HG03135 (cell line): Measurements from ENCODE around the gene CCDC38.
A peak's percentile ranks its signal among the peaks of the same experiment; 100 is the strongest.
"Not testable (repeated sequence)": the region's sequence is repeated elsewhere in the genome, so short reads cannot be mapped to it uniquely, and the experiment has no call there.

Source experiments
- ATAC-seq: cut with Tn5 transposase; IDR thresholded peaks from one replicate; pipeline ENCODE4 v1.9.1; 2021; ENCODE audit warnings: mild to moderate bottlenecking, moderate library complexity; ENCODE audit not compliant: unreplicated experiment

The CCDC38 gene

GRCh38 chr12:95942524-95943329 is at the start of gene CCDC38:
Gene CCDC38, minus strand, starts transcription at chr12:95942614. Its CDS starts 6,105 bp downstream, at chr12:95936509.
- peak; percentile 98 for ATAC-seq

- no peak for ATAC-seq
These were observed 47.7 kb upstream of the CCDC38 start for GRCh38 chr12:95990136-95990535.

DNA sequence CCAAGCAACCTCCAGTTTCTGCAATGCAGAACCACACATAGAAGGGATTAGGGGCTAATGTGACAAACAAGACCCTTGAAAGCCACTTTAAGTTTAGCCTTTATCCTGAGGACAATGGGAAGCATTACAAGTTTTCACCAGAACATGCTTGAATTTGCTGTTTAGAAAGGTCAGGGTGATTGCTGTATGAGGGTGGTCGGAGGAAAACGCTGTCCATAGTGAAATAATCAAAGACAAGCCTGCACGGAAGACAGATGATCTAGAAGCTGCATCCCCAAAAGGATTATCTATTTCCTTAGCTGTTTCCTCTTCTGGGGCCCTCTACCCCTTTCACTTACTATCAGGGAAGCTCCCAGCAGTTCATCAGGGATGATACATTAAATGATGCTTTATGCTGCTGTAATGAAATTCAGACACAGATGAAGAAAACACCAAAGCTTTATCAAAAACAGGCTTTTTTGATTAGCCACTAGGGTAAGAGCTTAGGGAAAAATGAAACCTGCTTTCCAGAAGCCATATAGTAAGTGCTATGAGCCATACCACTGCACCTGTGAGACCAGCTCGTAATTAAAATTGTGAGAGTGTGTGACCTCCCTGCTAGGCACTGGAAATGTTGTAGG is 47.2 kb upstream of the CCDC38 start:
- ATAC-seq = no peak

DNA sequence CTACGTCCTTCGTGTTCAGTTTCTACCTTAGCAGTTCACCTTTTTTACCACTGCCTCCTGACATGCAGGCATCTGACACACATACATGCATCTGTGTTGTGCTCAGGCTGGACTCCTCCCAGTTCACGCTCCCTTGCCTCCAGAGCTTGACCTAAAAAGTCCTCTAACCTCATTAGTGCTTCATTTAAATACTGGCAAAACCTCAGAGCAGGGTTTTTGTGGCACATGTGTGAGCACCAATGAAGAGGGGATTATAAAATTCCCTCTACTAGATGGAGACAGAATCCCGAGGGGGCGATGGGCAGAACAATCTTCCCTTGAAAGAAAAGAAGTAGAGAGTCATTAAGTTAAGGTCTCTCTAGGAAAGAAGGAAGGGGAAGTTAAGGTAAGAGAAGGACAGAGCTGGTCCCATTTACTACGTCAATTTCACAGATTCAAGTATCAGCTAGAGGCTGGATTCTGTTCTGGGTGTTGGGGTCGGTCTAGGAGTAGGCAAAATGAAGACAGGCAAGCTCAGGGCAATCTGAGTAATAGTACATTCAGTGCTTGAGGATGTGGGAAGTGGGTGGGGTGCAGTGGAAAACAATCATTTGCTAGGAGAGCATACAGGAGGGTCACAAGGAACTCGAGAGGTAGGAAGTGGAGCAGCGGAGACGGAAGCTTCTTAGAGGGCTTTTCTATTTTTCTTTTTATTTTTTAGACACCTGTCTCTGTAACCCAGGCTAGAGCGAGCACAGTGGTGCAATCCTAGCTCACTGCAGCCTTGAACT is 46.3 kb upstream of the CCDC38 start:
- no peak for ATAC-seq

DNA sequence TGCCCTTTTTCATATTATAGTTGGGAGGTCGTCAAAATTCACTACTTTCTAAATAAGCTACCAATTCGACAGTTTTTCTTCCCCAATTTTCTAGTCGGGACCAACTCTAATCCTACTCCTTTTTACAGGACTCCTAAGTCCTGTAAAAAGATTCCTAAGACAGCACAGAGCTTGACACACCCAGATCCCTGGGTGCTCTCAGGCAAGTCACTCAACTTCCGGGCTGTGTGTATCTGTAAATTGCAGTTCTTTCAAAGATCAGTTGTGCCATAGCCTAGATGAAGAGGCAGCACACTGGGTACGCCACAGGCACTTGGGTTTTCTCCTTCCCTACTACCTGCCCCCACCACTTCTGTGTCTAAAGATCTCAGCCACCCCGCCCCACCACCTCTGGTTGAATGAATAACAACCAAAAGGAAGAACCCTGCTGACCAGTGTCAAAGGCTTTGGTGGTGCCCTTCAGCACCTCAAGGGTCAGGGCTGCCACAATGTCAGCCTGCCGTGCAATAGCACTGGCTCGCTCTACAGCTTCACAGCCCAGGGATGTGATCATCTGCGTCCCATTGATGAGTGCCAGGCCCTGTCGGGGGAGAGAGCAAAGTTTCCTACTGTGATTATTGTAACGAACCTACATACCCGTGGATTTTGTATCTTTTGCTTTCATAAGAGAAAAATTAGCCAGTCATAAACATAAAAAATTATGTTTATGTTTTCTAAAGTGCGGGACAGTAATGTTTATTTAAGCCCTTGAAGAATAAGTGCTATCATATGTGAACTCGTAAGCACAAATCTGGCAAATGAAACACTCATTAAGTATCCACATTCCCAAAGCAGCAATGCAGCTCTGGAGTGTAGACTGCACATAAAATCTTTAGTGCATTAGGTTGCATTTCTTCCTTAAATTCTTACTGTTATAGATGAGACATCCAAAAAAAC is 44.5 kb upstream of the CCDC38 start:
- no peak for ATAC-seq

- ATAC-seq = no peak
These were observed 42.3 kb upstream of the CCDC38 start for GRCh38 chr12:95984682-95985081.

- ATAC-seq = no peak
These were observed 40.2 kb upstream of the CCDC38 start for GRCh38 chr12:95982602-95983001.

- ATAC-seq = no peak
These were observed 38.0 kb upstream of the CCDC38 start for GRCh38 chr12:95980437-95980836.

- no peak for ATAC-seq
These were observed 36.4 kb upstream of the CCDC38 start for GRCh38 chr12:95978774-95979173.

GRCh38 chr12:95978351-95978750 is 35.9 kb upstream of the CCDC38 start:
- ATAC-seq = no peak

DNA sequence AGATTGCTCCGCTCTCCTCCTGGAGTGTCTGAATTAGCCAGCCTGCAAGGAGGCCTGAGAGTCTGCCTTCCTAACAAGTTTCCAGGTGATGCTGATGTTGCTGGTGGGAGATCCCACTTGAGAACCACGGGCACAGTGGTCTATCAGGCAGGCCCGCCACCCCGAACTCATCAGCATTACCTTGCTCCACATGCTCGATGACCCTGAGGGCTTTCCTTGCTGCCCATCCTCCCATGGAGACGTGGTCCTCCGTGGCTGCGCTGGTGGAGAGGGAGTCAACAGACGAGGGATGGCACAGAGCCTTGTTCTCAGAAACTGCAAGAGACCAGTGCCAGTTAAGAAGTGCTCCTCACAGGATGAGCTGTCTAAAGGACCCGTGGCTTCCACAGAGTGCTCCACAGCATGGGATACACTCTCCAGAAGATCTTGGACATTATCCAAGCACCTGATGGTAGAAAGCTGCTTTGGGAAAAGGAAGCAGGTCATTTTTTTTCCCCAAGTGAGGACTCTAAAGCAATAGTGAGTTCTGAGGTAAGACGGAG is 35.4 kb upstream of the CCDC38 start:
- no peak for ATAC-seq

- no peak for ATAC-seq
These were observed 34.0 kb upstream of the CCDC38 start for GRCh38 chr12:95976416-95976832.

- no peak for ATAC-seq
These were observed 33.1 kb upstream of the CCDC38 start for GRCh38 chr12:95975491-95975890.

GRCh38 chr12:95974358-95974757 is 31.9 kb upstream of the CCDC38 start:
- ATAC-seq = no peak

DNA sequence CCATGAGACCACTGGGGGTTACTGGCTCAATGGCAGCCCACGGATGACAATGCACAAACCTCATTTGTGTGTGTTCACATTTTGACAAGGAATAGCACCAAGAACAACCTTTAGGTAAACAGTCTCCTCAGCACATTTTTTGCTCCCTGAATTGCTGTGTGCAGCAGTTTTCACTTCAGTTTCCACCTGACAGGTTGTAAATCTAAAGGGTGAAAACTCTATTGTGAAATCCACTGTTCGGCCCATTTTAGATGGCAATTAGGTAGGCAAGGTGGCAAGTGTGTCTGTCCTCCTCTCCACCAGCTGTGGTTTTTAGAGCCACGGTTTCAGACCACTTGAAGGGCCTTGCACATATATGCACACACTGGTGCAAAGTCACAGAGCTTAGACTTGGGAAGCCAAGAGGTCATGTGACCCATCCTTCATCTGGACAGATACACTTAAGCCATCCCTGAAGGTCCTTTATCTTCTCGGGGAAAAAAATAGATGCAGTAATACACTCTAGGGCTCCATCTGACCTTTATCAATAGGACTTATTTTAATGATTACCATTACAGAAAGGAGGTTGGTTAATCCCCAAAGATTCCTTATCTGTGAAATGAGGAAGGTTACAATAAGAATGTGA is 30.5 kb upstream of the CCDC38 start:
- no peak for ATAC-seq

- ATAC-seq = no peak
These were observed 28.5 kb upstream of the CCDC38 start for GRCh38 chr12:95970905-95971304.

DNA sequence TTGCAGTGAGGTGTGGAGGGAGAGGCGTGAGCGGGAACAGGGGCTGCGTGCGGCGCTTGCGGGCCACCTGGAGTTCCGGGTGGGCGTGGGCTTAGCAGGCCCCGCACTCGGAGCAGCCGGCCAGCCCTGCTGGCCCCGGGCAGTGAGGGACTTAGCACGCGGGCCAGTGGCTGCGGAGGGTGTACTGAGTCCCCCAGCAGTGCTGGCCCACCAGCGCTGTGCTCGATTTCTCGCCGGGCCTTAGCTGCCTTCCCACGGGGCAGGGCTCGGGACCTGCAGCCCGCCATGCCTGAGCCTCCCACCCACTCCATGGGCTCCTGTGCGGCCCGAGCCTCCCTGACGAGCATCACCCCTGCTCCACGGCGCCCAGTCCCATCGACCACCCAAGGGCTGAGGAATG is 26.7 kb upstream of the CCDC38 start:
- not testable (repeated sequence) for ATAC-seq

GRCh38 chr12:95967301-95967700 is 24.9 kb upstream of the CCDC38 start:
- no peak for ATAC-seq

GRCh38 chr12:95966287-95966870 is 24.0 kb upstream of the CCDC38 start:
- ATAC-seq = no peak

- ATAC-seq = no peak
These were observed 20.7 kb upstream of the CCDC38 start for GRCh38 chr12:95963096-95963495.
